GM10248 (cell line): ENCODE measurements around the gene CSF1.
A peak's percentile ranks its signal among the peaks of the same experiment; 100 is the strongest.

Experiments used
- CTCF ChIA-PET: fragments of 300-600 bp; sonication (Branson Sonifier 250); formaldehyde crosslinking; extraction: SDS; loops from one replicate; lab custom pipeline; 2021; ENCODE audit warnings: antibody characterized with exemption; lab: Yijun Ruan, JAX
- POLR2A ChIA-PET: fragments of 350-650 bp; sonication (Branson Sonifier 250); formaldehyde crosslinking; extraction: SDS; loops from one replicate; lab custom pipeline; 2020; ENCODE audit warnings: antibody characterized with exemption; lab: Yijun Ruan, JAX
- DNase-seq: peaks from one replicate; pipeline ENCODE4 v3.0.0; 2012; ENCODE audit errors: extremely low spot score
- TF ChIP-seq, protein P1 (sequence below): IDR thresholded peaks from 2 replicates; pipeline ENCODE4 v1.5.1; 2012; ENCODE audit warnings: mild to moderate bottlenecking, low read depth; ENCODE audit errors: extremely low read depth, missing control alignments, control extremely low read depth

CSF1 gene

GRCh38 chr1:109894823-109895719 lies 15.6 kb upstream of the CSF1 start:
- ChIA-PET POLR2A (interaction anchor here (0.6 kb wide), 1 partner anchor 12 kb away, joined by 3 read pairs; no protein-coding TSS in a partner anchor), CTCF (interaction anchor here (1.4 to 3.8 kb wide), 4 partner anchors 8 to 118 kb away, joined by 3 to 18 read pairs (median 6); partner anchors contain the start of gene AHCYL1)
- DNase-seq, result peak; percentile 60
- TF ChIP-seq, protein P1, sequence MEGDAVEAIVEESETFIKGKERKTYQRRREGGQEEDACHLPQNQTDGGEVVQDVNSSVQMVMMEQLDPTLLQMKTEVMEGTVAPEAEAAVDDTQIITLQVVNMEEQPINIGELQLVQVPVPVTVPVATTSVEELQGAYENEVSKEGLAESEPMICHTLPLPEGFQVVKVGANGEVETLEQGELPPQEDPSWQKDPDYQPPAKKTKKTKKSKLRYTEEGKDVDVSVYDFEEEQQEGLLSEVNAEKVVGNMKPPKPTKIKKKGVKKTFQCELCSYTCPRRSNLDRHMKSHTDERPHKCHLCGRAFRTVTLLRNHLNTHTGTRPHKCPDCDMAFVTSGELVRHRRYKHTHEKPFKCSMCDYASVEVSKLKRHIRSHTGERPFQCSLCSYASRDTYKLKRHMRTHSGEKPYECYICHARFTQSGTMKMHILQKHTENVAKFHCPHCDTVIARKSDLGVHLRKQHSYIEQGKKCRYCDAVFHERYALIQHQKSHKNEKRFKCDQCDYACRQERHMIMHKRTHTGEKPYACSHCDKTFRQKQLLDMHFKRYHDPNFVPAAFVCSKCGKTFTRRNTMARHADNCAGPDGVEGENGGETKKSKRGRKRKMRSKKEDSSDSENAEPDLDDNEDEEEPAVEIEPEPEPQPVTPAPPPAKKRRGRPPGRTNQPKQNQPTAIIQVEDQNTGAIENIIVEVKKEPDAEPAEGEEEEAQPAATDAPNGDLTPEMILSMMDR, result no peak

- POLR2A ChIA-PET, result no interaction called here
- CTCF ChIA-PET, result interaction anchor here (1.1 to 3.8 kb wide), 4 partner anchors 9 to 120 kb away, joined by 3 to 18 read pairs (median 6); partner anchors contain the start of gene AHCYL1
These were observed 14.7 kb upstream of the CSF1 start for GRCh38 chr1:109895720-109896504.

GRCh38 chr1:109896681-109897080 lies 14.0 kb upstream of the CSF1 start:
- ChIA-PET POLR2A (no interaction called here), CTCF (interaction anchor here (1.1 to 3.8 kb wide), 4 partner anchors 10 to 351 kb away, joined by 3 to 18 read pairs (median 5); partner anchors contain the start of gene AHCYL1)
- TF ChIP-seq, protein P1, result no peak
- no peak for DNase-seq

More at GRCh38 chr1:109895720-109896504, 14.7 kb upstream of the CSF1 start:
- DNase-seq, result no peak
- TF ChIP-seq, protein P1, result no peak

GRCh38 chr1:109897259-109897955 lies 13.2 kb upstream of the CSF1 start:
- DNase-seq, result no peak
- TF ChIP-seq, protein P1, result no peak
- ChIA-PET CTCF (interaction anchor here (1.0 to 3.8 kb wide), 7 partner anchors 19 to 351 kb away, joined by 3 to 18 read pairs (median 4); partner anchors contain the start of gene AHCYL1), POLR2A (interaction anchor here (1.1 kb wide), 1 partner anchor 16 kb away, joined by 3 read pairs; no protein-coding TSS in a partner anchor)

DNA sequence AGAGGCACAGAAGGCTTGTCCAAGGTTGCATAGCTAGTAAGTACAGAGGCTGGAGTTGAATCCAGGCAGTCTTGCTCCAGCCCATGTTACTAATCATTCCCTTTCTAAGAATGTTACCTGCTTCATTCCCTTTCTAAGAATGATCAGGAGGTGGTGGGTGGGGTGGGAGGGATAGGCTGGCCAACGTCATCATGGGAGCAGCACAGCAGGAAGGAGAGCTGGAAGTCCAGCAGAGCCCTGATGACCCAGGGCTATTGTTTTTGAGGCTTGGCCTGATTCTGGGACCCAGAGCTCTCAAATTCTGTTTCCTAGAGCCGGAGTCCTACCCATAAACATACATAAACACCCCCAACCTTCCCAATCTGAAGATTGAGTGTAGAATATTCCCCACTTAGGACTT lies 11.8 kb upstream of the CSF1 start:
- DNase-seq, result no peak
- ChIA-PET POLR2A (no interaction called here), CTCF (interaction anchor here (1.7 kb wide), 1 partner anchor 49 kb away, joined by 4 read pairs; no protein-coding TSS in a partner anchor)
- TF ChIP-seq, protein P1, result no peak
